Adrenal gland (tissue), 12 donors: Measurements from ENCODE around the gene TRAPPC14. TPM values are rescaled to one million over a fixed set of nuclear protein-coding genes. Genes with fewer than 3 reads are reported as not detected.

Source experiments
- DNase-seq, 7 donors: peaks; one replicate each; pipeline ENCODE4 v3.0.0-alpha.2; 2019 to 2020
- H3K27ac ChIP-seq, 5 donors: fragments of 200-600 bp; sonication (generic) in 4 of 5; 1 replicate in 3 of 5; 2 replicates in 2 of 5; pipeline versions ENCODE4 v1.5.1 to v1.8.0; 2016 to 2020; ENCODE audit warnings: mild to moderate bottlenecking in 1 of 5
- H3K27me3 ChIP-seq: fragments of 200-600 bp; 2 replicates; pipeline ENCODE4 v1.8.0; 2021
- H3K36me3 ChIP-seq, 2 donors: fragments of 200-600 bp; replicated peaks in 1 of 2; 1 replicate in 1 of 2; 2 replicates in 1 of 2; pipeline versions ENCODE4 v1.5.1 to v1.8.0; 2018 to 2022
- H3K4me1 ChIP-seq, 2 donors: fragments of 200-600 bp; replicated peaks in 1 of 2; 1 replicate in 1 of 2; 2 replicates in 1 of 2; pipeline versions ENCODE4 v1.5.1 to v1.8.0; 2018 to 2021
- H3K4me3 ChIP-seq, 4 donors: fragments of 200-600 bp; sonication (generic) in 3 of 4; one replicate each; pipeline ENCODE4 v1.5.1; 2016 to 2018
- H3K9me3 ChIP-seq, 3 donors: fragments of 200-600 bp; sonication (generic) in 1 of 3; replicated peaks in 1 of 3; 1 replicate in 2 of 3; 2 replicates in 1 of 3; pipeline versions ENCODE4 v1.5.1 to v1.8.0; 2016 to 2021
- POLR2A ChIP-seq, 2 donors: fragments of 450-650 bp; IDR thresholded peaks; one replicate each; pipeline ENCODE4 v1.6.1; 2017; ENCODE audit warnings: antibody characterized with exemption in 2 of 2, mild to moderate bottlenecking in 2 of 2, moderate library complexity in 1 of 2
- WGBS, 4 donors: extraction: QIAGEN DNeasy Blood & Tissue Kit in 2 of 4; methylation state at CpG; one replicate each; pipeline versions ENCODE4 v1.1.5 to v1.1.7; 2013 to 2017; 5-methylcytosine and 5-hydroxymethylcytosine counted together
- intact Hi-C, 2 donors: fragments of 100-400 bp; cut with DNase I; formaldehyde crosslinking; loops; one replicate each; pipeline versions ENCODE4 v1.14.1 to v1.15.0; 2022 to 2023
- polyA plus RNA-seq, 3 donors: library from polyadenylated mRNA; stranded (reverse); fragments of 200-250 nt in 2 of 3; fragments of 350-450 nt in 1 of 3; fragmentation: Illumina TruSeq in 1 of 3; extraction: RNeasy Lipid Tissue Mini Kit (QIAGEN cat#74804) in 1 of 3; gene quantifications; one replicate each; pipeline ENCODE4 v1.2.3, GENCODE V29; 2013 to 2014
- total RNA-seq, 9 donors: library from RNA; depleted of rRNA in 4 of 9; stranded (reverse); fragments of >200 nt in 4 of 9; fragments of 120-200 nt in 1 of 9; fragmentation: NEBNext Ultra II Directional in 1 of 9; extraction: Animal tissue kit (Norgen Biotek cat#: 25700) in 1 of 9; gene quantifications; one replicate each; pipeline versions ENCODE4 v1.1.0 to v1.2.4, GENCODE V29; 2013 to 2023
- TF ChIP-seq, protein P1 (sequence below), 6 experiments: fragments of 450-650 bp in 4 of 6; fragments of 200-600 bp in 2 of 6; sonication (generic) in 1 of 6; IDR thresholded peaks; 1 replicate in 5 of 6; 2 replicates in 1 of 6; pipeline versions ENCODE4 v1.5.1 to v1.8.0; 2016 to 2021; ENCODE audit warnings: antibody characterized with exemption in 6 of 6, mild to moderate bottlenecking in 2 of 6, moderate library complexity in 1 of 6
- donor health status: healthy with polysubstance abuse.
- donor health status: Bipolar disorder and iron deficiency.
- donor health status: DM: yes; HTN: yes; CAD: no.
- donor health status: DM: no; HTN: no; CAD: no.
- donor health status: DM: no; HTN: no; CAD: no.
- donor health status: DM: yes; HTN: yes; CAD: no.

The TRAPPC14 gene
- total and polyA plus RNA-seq, 12 donors, result 4.3 to 57.7 (median 17.5) TPM

DNA sequence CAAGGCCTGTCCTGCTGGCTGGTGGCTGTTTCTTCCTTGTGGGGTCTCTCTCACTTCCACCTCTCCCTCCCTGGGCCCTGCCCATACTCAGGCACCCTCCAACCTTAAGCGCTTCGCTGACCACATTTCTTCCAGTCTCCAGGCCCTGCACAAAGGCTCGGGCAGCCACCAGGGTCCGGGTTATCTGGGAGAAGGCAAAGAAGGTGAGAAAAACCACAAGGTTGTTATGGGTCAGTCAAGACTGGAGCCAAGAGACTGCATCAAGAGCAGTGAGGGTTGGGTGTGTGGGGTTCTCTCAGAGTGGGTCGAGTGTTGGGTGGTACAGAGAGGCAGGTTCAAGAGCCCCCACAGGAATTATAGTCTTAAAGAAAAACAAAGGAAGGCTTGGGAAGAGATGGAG is 16.1 kb upstream of the TRAPPC14 start:
- Histone ChIP-seq H3K27ac (no peak overlapping the region), H3K9me3 (no peaks in the 10 kb centered on the region), H3K27me3 (peaks cover 10% of the 10 kb centered on the region), H3K4me3 (no peak overlapping the region), H3K36me3 (no peaks in the 10 kb centered on the region), H3K4me1 (peaks cover 0 to 12% of the 10 kb centered on the region in 2 donors)
- intact Hi-C loops, result no loop called here
- no peak for DNase-seq
- 86 to 98% (median 95%) methylated on average over 5 of the region's 5 CpGs for WGBS, 4 donors
- TF ChIP-seq, protein P1, sequence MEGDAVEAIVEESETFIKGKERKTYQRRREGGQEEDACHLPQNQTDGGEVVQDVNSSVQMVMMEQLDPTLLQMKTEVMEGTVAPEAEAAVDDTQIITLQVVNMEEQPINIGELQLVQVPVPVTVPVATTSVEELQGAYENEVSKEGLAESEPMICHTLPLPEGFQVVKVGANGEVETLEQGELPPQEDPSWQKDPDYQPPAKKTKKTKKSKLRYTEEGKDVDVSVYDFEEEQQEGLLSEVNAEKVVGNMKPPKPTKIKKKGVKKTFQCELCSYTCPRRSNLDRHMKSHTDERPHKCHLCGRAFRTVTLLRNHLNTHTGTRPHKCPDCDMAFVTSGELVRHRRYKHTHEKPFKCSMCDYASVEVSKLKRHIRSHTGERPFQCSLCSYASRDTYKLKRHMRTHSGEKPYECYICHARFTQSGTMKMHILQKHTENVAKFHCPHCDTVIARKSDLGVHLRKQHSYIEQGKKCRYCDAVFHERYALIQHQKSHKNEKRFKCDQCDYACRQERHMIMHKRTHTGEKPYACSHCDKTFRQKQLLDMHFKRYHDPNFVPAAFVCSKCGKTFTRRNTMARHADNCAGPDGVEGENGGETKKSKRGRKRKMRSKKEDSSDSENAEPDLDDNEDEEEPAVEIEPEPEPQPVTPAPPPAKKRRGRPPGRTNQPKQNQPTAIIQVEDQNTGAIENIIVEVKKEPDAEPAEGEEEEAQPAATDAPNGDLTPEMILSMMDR (IDR thresholded peaks at IDR 0.05), result no peak
- no peak for TF ChIP-seq POLR2A (IDR thresholded peaks at IDR 0.05)

DNA sequence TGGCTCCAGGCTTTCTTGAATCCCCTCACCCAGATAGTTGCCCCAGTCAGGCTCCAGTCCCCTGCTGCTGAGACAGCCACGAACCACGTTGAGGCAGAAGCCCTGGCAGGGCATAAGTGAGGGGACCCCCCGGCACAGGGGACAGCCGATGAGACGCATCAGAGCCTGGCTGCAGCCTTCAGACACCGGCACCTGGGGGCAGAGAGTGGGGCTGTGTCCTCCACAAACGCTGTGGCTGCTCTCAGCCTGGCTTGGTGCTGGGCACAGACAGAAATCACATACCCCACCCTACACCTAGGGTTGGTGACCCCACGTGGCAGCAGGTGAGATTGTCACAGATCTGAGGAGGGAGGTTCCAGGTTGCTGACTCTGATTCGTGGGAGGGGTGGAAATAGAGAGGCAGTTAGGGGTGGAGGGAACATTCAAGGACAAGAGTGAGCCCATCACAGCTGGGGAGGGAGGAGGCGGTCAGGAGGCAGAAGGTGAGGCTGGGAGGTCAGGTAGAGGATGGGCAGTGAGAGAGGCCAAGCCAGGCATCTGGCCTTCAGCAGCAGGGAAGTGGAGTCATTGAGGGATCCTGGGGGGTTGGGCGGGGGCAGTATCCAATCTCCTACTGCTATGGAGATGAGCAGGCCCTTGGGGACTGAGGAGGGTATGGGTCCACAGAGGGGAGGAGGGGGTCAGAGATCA is 15.4 kb upstream of the TRAPPC14 start:
- Histone ChIP-seq H3K4me3 (no peak overlapping the region), H3K27me3 (peaks cover 10% of the 10 kb centered on the region), H3K9me3 (no peaks in the 10 kb centered on the region), H3K4me1 (peaks cover 0 to 17% of the 10 kb centered on the region in 2 donors), H3K36me3 (no peaks in the 10 kb centered on the region), H3K27ac (no peak overlapping the region)
- no peak for DNase-seq
- no peak for TF ChIP-seq POLR2A (IDR thresholded peaks at IDR 0.05)
- TF ChIP-seq, protein P1 (IDR thresholded peaks at IDR 0.05), result no peak
- 88 to 94% (median 90%) methylated on average over 10 to 11 of the region's 11 CpGs for WGBS, 4 donors
- intact Hi-C loops, result no loop called here

DNA sequence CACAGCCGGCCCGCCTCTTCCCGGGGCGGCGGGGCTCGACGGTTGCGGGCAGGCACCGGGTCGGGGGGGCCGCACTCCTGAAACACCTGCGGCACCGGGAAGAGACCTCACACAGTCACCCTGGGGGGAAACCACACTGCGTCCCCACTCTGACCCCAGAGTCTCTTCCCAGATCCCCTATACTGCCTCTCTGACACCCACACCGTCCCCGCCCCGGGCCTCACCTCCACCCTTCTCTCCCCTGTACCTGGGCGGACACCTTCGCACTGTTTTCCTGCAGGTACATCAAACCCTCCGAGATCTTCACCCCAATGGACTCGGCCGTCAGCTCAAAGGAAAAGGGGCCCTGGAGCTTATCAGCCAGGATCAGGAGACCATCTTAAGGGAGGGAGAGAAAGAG is 13.3 kb upstream of the TRAPPC14 start:
- Histone ChIP-seq H3K9me3 (no peaks in the 10 kb centered on the region), H3K27ac (no peak overlapping the region), H3K4me1 (peaks cover 4 to 25% of the 10 kb centered on the region in 2 donors), H3K4me3 (peak overlapping the region in 1 of 4 donors; percentile 54), H3K27me3 (peaks cover 10% of the 10 kb centered on the region), H3K36me3 (no peaks in the 10 kb centered on the region)
- WGBS, 4 donors, result 37 to 67% (median 39%) methylated on average over 9 to 22 of the region's 22 CpGs
- TF ChIP-seq, protein P1 (IDR thresholded peaks at IDR 0.05), result no peak
- intact Hi-C loops, result no loop called here
- peak in 1 of 7 donors; percentile 28 for DNase-seq

DNA sequence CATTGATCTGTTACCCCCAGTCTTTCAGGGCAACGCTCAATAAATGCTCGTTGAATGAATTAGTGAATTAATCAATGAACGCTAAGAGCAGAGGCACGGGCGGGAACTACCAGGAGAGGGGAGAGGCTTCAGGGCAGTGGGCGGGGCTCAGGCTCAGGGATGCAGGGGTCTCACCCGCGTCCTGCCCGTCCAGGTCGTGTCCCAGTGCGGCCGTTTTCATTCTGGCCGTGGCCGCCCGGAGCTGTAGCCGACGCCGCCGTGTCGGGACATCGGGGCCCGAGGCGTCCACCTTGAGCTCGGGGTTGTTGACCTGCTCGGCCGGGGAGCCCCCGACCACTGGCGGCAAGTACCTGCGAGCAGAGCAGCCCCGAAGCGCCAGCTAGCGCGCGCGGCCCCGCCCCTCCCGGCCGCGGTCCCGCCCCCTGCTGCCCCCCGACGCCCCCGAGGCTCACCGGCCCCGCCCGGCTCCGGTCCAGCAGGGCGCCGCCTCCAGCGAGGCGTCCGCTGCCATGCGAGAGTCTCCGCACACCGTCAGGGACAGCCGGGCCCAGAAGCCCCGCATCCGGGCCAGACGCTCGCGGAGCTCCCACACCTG is 12.7 kb upstream of the TRAPPC14 start:
- no peak for TF ChIP-seq POLR2A (IDR thresholded peaks at IDR 0.05)
- TF ChIP-seq, protein P1 (IDR thresholded peaks at IDR 0.05), result no peak
- Histone ChIP-seq H3K4me1 (peaks cover 4 to 25% of the 10 kb centered on the region in 2 donors), H3K27me3 (peaks cover 10% of the 10 kb centered on the region), H3K9me3 (no peaks in the 10 kb centered on the region), H3K4me3 (peak overlapping the region in 1 of 4 donors; percentile 54), H3K27ac (no peak overlapping the region), H3K36me3 (no peaks in the 10 kb centered on the region)
- no peak for DNase-seq
- intact Hi-C loops, result no loop called here
- WGBS, 4 donors, result 3 to 30% (median 10%) methylated on average over 2 to 58 of the region's 61 CpGs
